HEK293 (cell line): Measurements from ENCODE around the gene TIE1.
A peak's percentile ranks its signal among the peaks of the same experiment; 100 is the strongest.

Source experiments
- IKZF3 ChIP-seq: fragments of 450-650 bp; IDR thresholded peaks from 2 replicates; pipeline ENCODE4 v1.5.0; 2018; ENCODE audit warnings: missing biosample characterization, mild to moderate bottlenecking, missing genetic modification characterization, moderate library complexity
- KLF1 ChIP-seq: fragments of 450-650 bp; formaldehyde crosslinking; IDR thresholded peaks from 2 replicates; pipeline ENCODE4 v1.5.1; 2016; ENCODE audit warnings: missing biosample characterization, missing genetic modification characterization
- KLF7 ChIP-seq: fragments of 450-650 bp; formaldehyde crosslinking; IDR thresholded peaks from 2 replicates; pipeline ENCODE4 v1.5.1; 2016; ENCODE audit warnings: missing biosample characterization, missing genetic modification characterization, borderline replicate concordance
- MYNN ChIP-seq: fragments of 450-650 bp; formaldehyde crosslinking; IDR thresholded peaks from 2 replicates; pipeline ENCODE4 v1.5.1; 2016; ENCODE audit warnings: missing biosample characterization, missing genetic modification characterization, borderline replicate concordance
- REST ChIP-seq: fragments of 450-650 bp; formaldehyde crosslinking; IDR thresholded peaks from 2 replicates; pipeline ENCODE4 v1.5.1; 2016; ENCODE audit warnings: missing biosample characterization, missing genetic modification characterization
- YY1 ChIP-seq: fragments of 450-650 bp; formaldehyde crosslinking; IDR thresholded peaks from 2 replicates; pipeline ENCODE4 v1.5.1; 2018; ENCODE audit warnings: missing biosample characterization, missing genetic modification characterization
- ZBTB17 ChIP-seq: fragments of 450-650 bp; formaldehyde crosslinking; IDR thresholded peaks from 2 replicates; pipeline ENCODE4 v1.5.1; 2016; ENCODE audit warnings: missing biosample characterization, missing genetic modification characterization
- ZBTB20 ChIP-seq: fragments of 450-650 bp; formaldehyde crosslinking; IDR thresholded peaks from 2 replicates; pipeline ENCODE4 v1.5.1; 2016; ENCODE audit warnings: missing biosample characterization, missing genetic modification characterization
- ZFP37 ChIP-seq: fragments of 450-650 bp; formaldehyde crosslinking; IDR thresholded peaks from 2 replicates; pipeline ENCODE4 v1.5.1; 2016; ENCODE audit warnings: missing biosample characterization, missing genetic modification characterization
- ZNF10 ChIP-seq: fragments of 450-650 bp; formaldehyde crosslinking; IDR thresholded peaks from 2 replicates; pipeline ENCODE4 v1.5.1; 2017; ENCODE audit warnings: missing biosample characterization, missing genetic modification characterization
- ZNF184 ChIP-seq: fragments of 450-650 bp; IDR thresholded peaks from 2 replicates; pipeline ENCODE4 v1.5.1; 2018; ENCODE audit warnings: missing biosample characterization, mild to moderate bottlenecking, missing genetic modification characterization
- ZNF324 ChIP-seq: fragments of 450-650 bp; formaldehyde crosslinking; IDR thresholded peaks from 2 replicates; pipeline ENCODE4 v1.5.1; 2016; ENCODE audit warnings: missing biosample characterization, missing genetic modification characterization
- ZNF335 ChIP-seq: fragments of 450-650 bp; formaldehyde crosslinking; conservative IDR thresholded peaks from 2 replicates; pipeline ENCODE4 v1.5.1; 2016; ENCODE audit warnings: missing biosample characterization, missing genetic modification characterization
- ZNF350 ChIP-seq: fragments of 450-650 bp; formaldehyde crosslinking; IDR thresholded peaks from 2 replicates; pipeline ENCODE4 v1.5.0; 2017; ENCODE audit warnings: missing biosample characterization, mild to moderate bottlenecking, missing genetic modification characterization
- ZNF501 ChIP-seq: fragments of 450-650 bp; formaldehyde crosslinking; IDR thresholded peaks from 2 replicates; pipeline ENCODE4 v1.5.1; 2016; ENCODE audit warnings: missing biosample characterization, missing genetic modification characterization
- ZNF549 ChIP-seq: fragments of 450-650 bp; IDR thresholded peaks from 2 replicates; pipeline ENCODE4 v1.5.1; 2018; ENCODE audit warnings: missing biosample characterization, missing genetic modification characterization, mild to moderate bottlenecking, inconsistent platforms, moderate library complexity
- ZNF76 ChIP-seq: fragments of 450-650 bp; formaldehyde crosslinking; IDR thresholded peaks from 2 replicates; pipeline ENCODE4; 2016; ENCODE audit warnings: low read depth, missing biosample characterization, missing genetic modification characterization, borderline replicate concordance
- ZNF777 ChIP-seq: fragments of 450-650 bp; formaldehyde crosslinking; IDR thresholded peaks from 2 replicates; pipeline ENCODE4 v1.5.1; 2017; ENCODE audit warnings: missing biosample characterization, missing genetic modification characterization, borderline replicate concordance
- ZNF830 ChIP-seq: fragments of 450-650 bp; IDR thresholded peaks from 2 replicates; pipeline ENCODE4 v1.5.0; 2018; ENCODE audit warnings: missing biosample characterization, missing genetic modification characterization, low read depth, mild to moderate bottlenecking, moderate library complexity
- ZNF843 ChIP-seq: fragments of 450-650 bp; formaldehyde crosslinking; IDR thresholded peaks from 2 replicates; pipeline ENCODE4 v1.5.1; 2016; ENCODE audit warnings: missing biosample characterization, missing genetic modification characterization
- ZSCAN16 ChIP-seq: fragments of 450-650 bp; formaldehyde crosslinking; IDR thresholded peaks from 2 replicates; pipeline ENCODE4 v1.5.1; 2016; ENCODE audit warnings: missing biosample characterization, missing genetic modification characterization
- TF ChIP-seq, protein P1 (sequence below): fragments of 450-650 bp; IDR thresholded peaks from 2 replicates; pipeline ENCODE4 v1.5.1; 2018; ENCODE audit warnings: missing biosample characterization, mild to moderate bottlenecking, missing genetic modification characterization
- TF ChIP-seq, protein P2 (sequence below): fragments of 450-650 bp; formaldehyde crosslinking; IDR thresholded peaks from 2 replicates; pipeline ENCODE4 v1.5.1; 2016; ENCODE audit warnings: missing biosample characterization, missing genetic modification characterization
- TF ChIP-seq, protein P3 (sequence below): fragments of 450-650 bp; formaldehyde crosslinking; conservative IDR thresholded peaks from 2 replicates; pipeline ENCODE4 v1.5.1; 2016; ENCODE audit warnings: low read depth, missing biosample characterization, missing genetic modification characterization
- TF ChIP-seq, protein P4 (sequence below): fragments of 450-650 bp; formaldehyde crosslinking; IDR thresholded peaks from 2 replicates; pipeline ENCODE4 v1.5.1; 2016; ENCODE audit warnings: missing biosample characterization, missing genetic modification characterization
- TF ChIP-seq, protein P5 (sequence below): fragments of 450-650 bp; formaldehyde crosslinking; IDR thresholded peaks from 2 replicates; pipeline ENCODE4; 2016; ENCODE audit warnings: missing biosample characterization, missing genetic modification characterization

TIE1 gene

GRCh38 chr1:43358121-43358745 lies 57.5 kb downstream of the TIE1 start (continued):
- TF ChIP-seq ZNF350 (no peak), ZNF184 (tag by site-specific recombination) (no peak), ZNF777 (tag by site-specific recombination) (peak; percentile 35; the same call in 1 of the 2 replicates), IKZF3 (tag by site-specific recombination) (peak; percentile 70), ZNF76 (tag by site-specific recombination) (0 out of 2 replicates have a peak, but pooled peaks have one; percentile 23), KLF1 (tag by site-specific recombination) (peak; percentile 97), KLF7 (peak; percentile 94), MYNN (tag by site-specific recombination) (no peak), YY1 (tag by site-specific recombination) (peak; percentile 38; the same call in 1 of the 2 replicates), ZNF324 (tag by site-specific recombination) (peak; percentile 28; the same call in 1 of the 2 replicates), ZNF549 (tag by site-specific recombination) (no peak), REST (tag by site-specific recombination) (no peak), ZNF10 (tag by site-specific recombination) (peak; percentile 59), ZNF501 (peak; percentile 30; the same call in 1 of the 2 replicates), ZBTB20 (peak; percentile 76), ZNF830 (tag by site-specific recombination) (no peak), ZBTB17 (tag by site-specific recombination) (peak; percentile 94), ZFP37 (tag by site-specific recombination) (peak; percentile 71; the same call in 1 of the 2 replicates), ZNF335 (tag by site-specific recombination) (peak; percentile 95), ZSCAN16 (tag by site-specific recombination) (no peak), ZNF843 (tag by site-specific recombination) (peak; percentile 20; the same call in 1 of the 2 replicates)
- TF ChIP-seq, protein P1, sequence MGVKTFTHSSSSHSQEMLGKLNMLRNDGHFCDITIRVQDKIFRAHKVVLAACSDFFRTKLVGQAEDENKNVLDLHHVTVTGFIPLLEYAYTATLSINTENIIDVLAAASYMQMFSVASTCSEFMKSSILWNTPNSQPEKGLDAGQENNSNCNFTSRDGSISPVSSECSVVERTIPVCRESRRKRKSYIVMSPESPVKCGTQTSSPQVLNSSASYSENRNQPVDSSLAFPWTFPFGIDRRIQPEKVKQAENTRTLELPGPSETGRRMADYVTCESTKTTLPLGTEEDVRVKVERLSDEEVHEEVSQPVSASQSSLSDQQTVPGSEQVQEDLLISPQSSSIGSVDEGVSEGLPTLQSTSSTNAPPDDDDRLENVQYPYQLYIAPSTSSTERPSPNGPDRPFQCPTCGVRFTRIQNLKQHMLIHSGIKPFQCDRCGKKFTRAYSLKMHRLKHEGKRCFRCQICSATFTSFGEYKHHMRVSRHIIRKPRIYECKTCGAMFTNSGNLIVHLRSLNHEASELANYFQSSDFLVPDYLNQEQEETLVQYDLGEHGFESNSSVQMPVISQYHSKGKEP = 0 out of 2 replicates have a peak, but pooled peaks have one; percentile 18
- TF ChIP-seq, protein P2, sequence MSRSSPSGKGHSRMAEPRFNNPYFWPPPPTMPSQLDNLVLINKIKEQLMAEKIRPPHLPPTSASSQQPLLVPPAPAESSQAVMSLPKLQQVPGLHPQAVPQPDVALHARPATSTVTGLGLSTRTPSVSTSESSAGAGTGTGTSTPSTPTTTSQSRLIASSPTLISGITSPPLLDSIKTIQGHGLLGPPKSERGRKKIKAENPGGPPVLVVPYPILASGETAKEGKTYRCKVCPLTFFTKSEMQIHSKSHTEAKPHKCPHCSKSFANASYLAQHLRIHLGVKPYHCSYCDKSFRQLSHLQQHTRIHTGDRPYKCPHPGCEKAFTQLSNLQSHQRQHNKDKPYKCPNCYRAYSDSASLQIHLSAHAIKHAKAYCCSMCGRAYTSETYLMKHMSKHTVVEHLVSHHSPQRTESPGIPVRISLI (tag by site-specific recombination) = no peak
- TF ChIP-seq, protein P3, sequence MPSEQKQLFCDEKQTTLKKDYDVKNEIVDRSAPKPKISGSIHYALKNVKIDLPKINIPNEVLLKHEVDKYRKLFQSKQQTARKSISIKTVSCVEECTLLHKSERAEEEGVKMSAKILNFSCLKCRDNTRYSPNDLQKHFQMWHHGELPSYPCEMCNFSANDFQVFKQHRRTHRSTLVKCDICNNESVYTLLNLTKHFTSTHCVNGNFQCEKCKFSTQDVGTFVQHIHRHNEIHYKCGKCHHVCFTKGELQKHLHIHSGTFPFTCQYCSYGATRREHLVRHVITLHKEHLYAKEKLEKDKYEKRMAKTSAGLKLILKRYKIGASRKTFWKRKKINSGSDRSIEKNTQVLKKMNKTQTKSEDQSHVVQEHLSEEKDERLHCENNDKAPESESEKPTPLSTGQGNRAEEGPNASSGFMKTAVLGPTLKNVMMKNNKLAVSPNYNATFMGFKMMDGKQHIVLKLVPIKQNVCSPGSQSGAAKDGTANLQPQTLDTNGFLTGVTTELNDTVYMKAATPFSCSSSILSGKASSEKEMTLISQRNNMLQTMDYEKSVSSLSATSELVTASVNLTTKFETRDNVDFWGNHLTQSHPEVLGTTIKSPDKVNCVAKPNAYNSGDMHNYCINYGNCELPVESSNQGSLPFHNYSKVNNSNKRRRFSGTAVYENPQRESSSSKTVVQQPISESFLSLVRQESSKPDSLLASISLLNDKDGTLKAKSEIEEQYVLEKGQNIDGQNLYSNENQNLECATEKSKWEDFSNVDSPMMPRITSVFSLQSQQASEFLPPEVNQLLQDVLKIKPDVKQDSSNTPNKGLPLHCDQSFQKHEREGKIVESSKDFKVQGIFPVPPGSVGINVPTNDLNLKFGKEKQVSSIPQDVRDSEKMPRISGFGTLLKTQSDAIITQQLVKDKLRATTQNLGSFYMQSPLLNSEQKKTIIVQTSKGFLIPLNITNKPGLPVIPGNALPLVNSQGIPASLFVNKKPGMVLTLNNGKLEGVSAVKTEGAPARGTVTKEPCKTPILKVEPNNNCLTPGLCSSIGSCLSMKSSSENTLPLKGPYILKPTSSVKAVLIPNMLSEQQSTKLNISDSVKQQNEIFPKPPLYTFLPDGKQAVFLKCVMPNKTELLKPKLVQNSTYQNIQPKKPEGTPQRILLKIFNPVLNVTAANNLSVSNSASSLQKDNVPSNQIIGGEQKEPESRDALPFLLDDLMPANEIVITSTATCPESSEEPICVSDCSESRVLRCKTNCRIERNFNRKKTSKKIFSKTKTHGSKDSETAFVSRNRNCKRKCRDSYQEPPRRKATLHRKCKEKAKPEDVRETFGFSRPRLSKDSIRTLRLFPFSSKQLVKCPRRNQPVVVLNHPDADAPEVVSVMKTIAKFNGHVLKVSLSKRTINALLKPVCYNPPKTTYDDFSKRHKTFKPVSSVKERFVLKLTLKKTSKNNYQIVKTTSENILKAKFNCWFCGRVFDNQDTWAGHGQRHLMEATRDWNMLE = no peak; the same call in 1 of the 2 replicates
- TF ChIP-seq, protein P4, sequence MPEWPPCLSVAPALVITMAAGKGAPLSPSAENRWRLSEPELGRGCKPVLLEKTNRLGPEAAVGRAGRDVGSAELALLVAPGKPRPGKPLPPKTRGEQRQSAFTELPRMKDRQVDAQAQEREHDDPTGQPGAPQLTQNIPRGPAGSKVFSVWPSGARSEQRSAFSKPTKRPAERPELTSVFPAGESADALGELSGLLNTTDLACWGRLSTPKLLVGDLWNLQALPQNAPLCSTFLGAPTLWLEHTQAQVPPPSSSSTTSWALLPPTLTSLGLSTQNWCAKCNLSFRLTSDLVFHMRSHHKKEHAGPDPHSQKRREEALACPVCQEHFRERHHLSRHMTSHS (tag by site-specific recombination) = no peak
- TF ChIP-seq, protein P5, sequence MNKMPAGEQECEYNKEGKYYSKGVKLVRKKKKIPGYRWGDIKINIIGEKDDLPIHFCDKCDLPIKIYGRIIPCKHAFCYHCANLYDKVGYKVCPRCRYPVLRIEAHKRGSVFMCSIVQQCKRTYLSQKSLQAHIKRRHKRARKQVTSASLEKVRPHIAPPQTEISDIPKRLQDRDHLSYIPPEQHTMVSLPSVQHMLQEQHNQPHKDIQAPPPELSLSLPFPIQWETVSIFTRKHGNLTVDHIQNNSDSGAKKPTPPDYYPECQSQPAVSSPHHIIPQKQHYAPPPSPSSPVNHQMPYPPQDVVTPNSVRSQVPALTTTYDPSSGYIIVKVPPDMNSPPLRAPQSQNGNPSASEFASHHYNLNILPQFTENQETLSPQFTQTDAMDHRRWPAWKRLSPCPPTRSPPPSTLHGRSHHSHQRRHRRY (tag by site-specific recombination) = no peak
